AG04450 (cell line): ENCODE measurements around the gene RYK. TPM values are rescaled to one million over a fixed set of nuclear protein-coding genes. Genes with fewer than 3 reads are reported as not detected.

ENCODE experiments used
- CTCF ChIA-PET: fragments of 300-600, 350-600 bp; formaldehyde crosslinking; extraction: SDS; loops from one replicate; lab custom pipeline; 2022; ENCODE audit warnings: antibody characterized with exemption, inconsistent platforms; lab: Charles Lee
- POLR2A ChIA-PET: fragments of 350-600 bp; formaldehyde crosslinking; extraction: SDS; loops from one replicate; lab custom pipeline; 2021; ENCODE audit warnings: antibody characterized with exemption, inconsistent platforms; lab: Yijun Ruan, JAX
- DNase-seq: peaks from one replicate; pipeline ENCODE4 v3.0.0-alpha.2; 2011; ENCODE audit warnings: low read depth, low spot score
- H3K27ac ChIP-seq: one replicate; pipeline ENCODE4 v1.5.1; 2012; ENCODE audit warnings: low read depth, low read length, control low read depth
- H3K27me3 ChIP-seq: one replicate; pipeline ENCODE4 v1.6.0; 2012; ENCODE audit warnings: low read length; ENCODE audit not compliant: control insufficient read depth, insufficient read depth
- H3K4me3 ChIP-seq: 2 replicates; pipeline ENCODE4 v1.5.1; 2011; ENCODE audit warnings: mild to moderate bottlenecking, low read depth, low read length, control low read depth
- H3K9me3 ChIP-seq: 2 replicates; pipeline ENCODE4 v1.5.1; 2012; ENCODE audit warnings: low read length; ENCODE audit not compliant: control insufficient read depth, insufficient read depth
- CTCF ChIP-seq: IDR thresholded peaks from 2 replicates; pipeline ENCODE4 v1.5.1; 2011; ENCODE audit warnings: low read depth, low read length, control low read depth, inconsistent platforms
- polyA plus RNA-seq: library from polyadenylated mRNA; depleted of rRNA; stranded (reverse); fragments of >200 nt; gene quantifications from 2 replicates; pipeline ENCODE4 v1.2.3, GENCODE V29; 2011; rRNA removed

The RYK gene
- polyA plus RNA-seq, 1 experiment, result 74.5 TPM

GRCh38 chr3:134110963-134111362 is 139.7 kb downstream of the RYK start:
- Histone ChIP-seq H3K27me3 (no peaks in the 10 kb centered on the region), H3K27ac (no peak overlapping the region), H3K4me3 (no peak overlapping the region), H3K9me3 (no peaks in the 10 kb centered on the region)
- DNase-seq, result no peak
- TF ChIP-seq CTCF, result no peak
- CTCF ChIA-PET, result no interaction called here
- POLR2A ChIA-PET, result no interaction called here

Other genes starting within 250 kb of the RYK start
- gene SLCO2A1, start 220.9 kb downstream of the RYK start, polyA plus RNA-seq, result 1.6 and 1.7 TPM in 2 replicates
- gene AMOTL2, start 123.6 kb upstream of the RYK start, polyA plus RNA-seq, result 74.5 and 78.9 TPM in 2 replicates
- 122 and 176 TPM in 2 replicates for gene ANAPC13, start 235.1 kb upstream of the RYK start, polyA plus RNA-seq
- 11.0 and 16.3 TPM in 2 replicates for gene CEP63, start 235.2 kb upstream of the RYK start, polyA plus RNA-seq